IMR-90 (cell line): Measurements from ENCODE around the gene PRCP. TPM values are rescaled to one million over a fixed set of nuclear protein-coding genes. Genes with fewer than 3 reads are reported as not detected.

Source experiments
- ATAC-seq: fragments of 200-7000 bp; cut with Tn5 transposase; 2 replicates; pipeline ENCODE4 v1.9.1; 2020; ENCODE audit warnings: low read depth, mild to moderate bottlenecking, moderate library complexity
- BruUV-seq: library from RNA; stranded (reverse); fragments of 400-500 nt; replicated peaks from 2 replicates; lab custom pipeline; 2021; lab: Mats Ljungman, UMichigan
- CTCF ChIA-PET: fragments of 300-600 bp; formaldehyde crosslinking; extraction: SDS; loops from one replicate; lab custom pipeline; 2021; ENCODE audit warnings: antibody characterized with exemption; lab: Yijun Ruan, JAX
- POLR2A ChIA-PET: fragments of 300-600 bp; sonication (Branson Sonifier 250); formaldehyde crosslinking; loops from one replicate; lab custom pipeline; 2022; ENCODE audit warnings: antibody characterized with exemption; ENCODE audit not compliant: unreplicated experiment; lab: Charles Lee
- DNase-seq: peaks from one replicate; pipeline ENCODE4 v3.0.0; 2013
- H2AFZ ChIP-seq: replicated peaks from 2 replicates; pipeline ENCODE3; 2013; ENCODE audit warnings: low read length, mild to moderate bottlenecking; ENCODE audit not compliant: poor library complexity
- H2AK5ac ChIP-seq: 2 replicates; pipeline ENCODE4 v1.6.1; 2013; ENCODE audit warnings: low read depth, low read length, inconsistent platforms
- H2AK9ac ChIP-seq: replicated peaks from 2 replicates; pipeline ENCODE3; 2013; ENCODE audit warnings: mild to moderate bottlenecking, low read depth, low read length, moderate library complexity; ENCODE audit not compliant: poor library complexity
- H2BK120ac ChIP-seq: 2 replicates; pipeline ENCODE4 v1.6.1; 2013; ENCODE audit warnings: low read depth, low read length, inconsistent platforms
- H2BK15ac ChIP-seq: 3 replicates; pipeline ENCODE4 v1.6.1; 2013; ENCODE audit warnings: low read depth, low read length, inconsistent platforms
- H2BK20ac ChIP-seq: 2 replicates; pipeline ENCODE4 v1.6.1; 2013; ENCODE audit warnings: low read depth, mild to moderate bottlenecking, inconsistent platforms, low read length, moderate library complexity
- H2BK5ac ChIP-seq: 2 replicates; pipeline ENCODE4 v1.6.1; 2013; ENCODE audit warnings: mild to moderate bottlenecking, low read depth, low read length, inconsistent platforms; ENCODE audit not compliant: poor library complexity, severe bottlenecking
- H3K14ac ChIP-seq: replicated peaks from 2 replicates; pipeline ENCODE4 v1.6.1; 2013; ENCODE audit warnings: low read depth, low read length, inconsistent platforms
- H3K18ac ChIP-seq: 2 replicates; pipeline ENCODE4 v1.6.1; 2013; ENCODE audit warnings: low read depth, low read length, control low read depth
- H3K23ac ChIP-seq: 2 replicates; pipeline ENCODE4 v1.6.1; 2013; ENCODE audit warnings: low read depth, low read length, inconsistent platforms
- H3K27ac ChIP-seq: 2 replicates; pipeline ENCODE4 v1.5.1; 2013; ENCODE audit warnings: mild to moderate bottlenecking, control low read depth, low read length; ENCODE audit not compliant: insufficient read depth
- H3K27me3 ChIP-seq: 2 replicates; pipeline ENCODE4 v1.6.1; 2013; ENCODE audit warnings: low read length; ENCODE audit not compliant: control insufficient read depth, insufficient read depth
- H3K36me3 ChIP-seq: 2 replicates; pipeline ENCODE4 v1.6.1; 2013; ENCODE audit warnings: low read length, mixed read lengths; ENCODE audit not compliant: control insufficient read depth, insufficient read depth
- H3K4ac ChIP-seq: 2 replicates; pipeline ENCODE4 v1.6.1; 2013; ENCODE audit warnings: low read depth, low read length, inconsistent platforms
- H3K4me1 ChIP-seq: 2 replicates; pipeline ENCODE4 v1.6.1; 2013; ENCODE audit warnings: low read length, mixed read lengths; ENCODE audit not compliant: control insufficient read depth, insufficient read depth
- H3K4me2 ChIP-seq: 2 replicates; pipeline ENCODE4 v1.6.1; 2013; ENCODE audit warnings: low read depth, mild to moderate bottlenecking, control low read depth, low read length, moderate library complexity
- H3K4me3 ChIP-seq: 2 replicates; pipeline ENCODE4 v1.5.1; 2013; ENCODE audit warnings: low read depth, mild to moderate bottlenecking, control low read depth, low read length, moderate library complexity; ENCODE audit not compliant: insufficient read depth
- H3K56ac ChIP-seq: 2 replicates; pipeline ENCODE4 v1.6.1; 2013; ENCODE audit warnings: low read length, inconsistent platforms; ENCODE audit not compliant: insufficient read depth; ENCODE audit errors: extremely low read depth
- H3K79me1 ChIP-seq, 2 experiments: 2 replicates each; pipeline ENCODE4 v1.6.1; 2013; ENCODE audit warnings: low read length in 2 of 2, inconsistent platforms in 1 of 2, low read depth in 1 of 2
- H3K9ac ChIP-seq: 2 replicates; pipeline ENCODE4 v1.6.1; 2013; ENCODE audit warnings: low read depth, low read length, control low read depth
- H3K9me1 ChIP-seq: 2 replicates; pipeline ENCODE4 v1.6.1; 2013; ENCODE audit warnings: low read length, inconsistent platforms; ENCODE audit not compliant: insufficient read depth
- H3K9me3 ChIP-seq: 2 replicates; pipeline ENCODE4 v1.6.1; 2013; ENCODE audit warnings: low read length; ENCODE audit not compliant: control insufficient read depth, insufficient read depth
- H4K20me1 ChIP-seq: 2 replicates; pipeline ENCODE4 v1.6.1; 2013; ENCODE audit warnings: low read length, inconsistent platforms; ENCODE audit not compliant: insufficient read depth
- H4K5ac ChIP-seq: 2 replicates; pipeline ENCODE4 v1.6.1; 2013; ENCODE audit warnings: mild to moderate bottlenecking, low read depth, low read length, control low read depth
- H4K8ac ChIP-seq, 2 experiments: 2 replicates each; pipeline ENCODE4 v1.6.1; 2013; ENCODE audit warnings: low read depth in 2 of 2, low read length in 2 of 2, control low read depth in 1 of 2, inconsistent platforms in 1 of 2
- H4K91ac ChIP-seq: 2 replicates; pipeline ENCODE4 v1.6.1; 2013; ENCODE audit warnings: low read depth, low read length, inconsistent platforms; ENCODE audit not compliant: insufficient read depth
- BHLHE40 ChIP-seq: fragments of 150-350 bp; IDR thresholded peaks from 2 replicates; pipeline ENCODE4 v1.6.1; 2016; ENCODE audit warnings: mild to moderate bottlenecking, low read depth, low read length
- CHD1 ChIP-seq: IDR thresholded peaks from 2 replicates; pipeline ENCODE4 v1.6.1; 2012; ENCODE audit warnings: low read depth, low read length, improper control_type of control experiment
- FOS ChIP-seq: fragments of 150-350 bp; IDR thresholded peaks from 2 replicates; pipeline ENCODE4 v1.6.1; 2016; ENCODE audit warnings: low read depth, low read length
- MXI1 ChIP-seq: IDR thresholded peaks from 2 replicates; pipeline ENCODE4 v1.6.1; 2012; ENCODE audit warnings: low read depth, mild to moderate bottlenecking, low read length, moderate library complexity, borderline replicate concordance
- NFE2L2 ChIP-seq: fragments of 150-350 bp; IDR thresholded peaks from 2 replicates; pipeline ENCODE4 v1.6.1; 2016; ENCODE audit warnings: low read depth, mild to moderate bottlenecking, low read length
- POLR2A ChIP-seq: IDR thresholded peaks from 2 replicates; pipeline ENCODE4 v1.6.1; 2012; ENCODE audit warnings: mild to moderate bottlenecking, low read depth, low read length
- RAD21 ChIP-seq: IDR thresholded peaks from 2 replicates; pipeline ENCODE4 v1.6.1; 2012; ENCODE audit warnings: low read length, improper control_type of control experiment
- RCOR1 ChIP-seq: IDR thresholded peaks from 2 replicates; pipeline ENCODE4 v1.6.1; 2012; ENCODE audit warnings: mild to moderate bottlenecking, low read length, improper control_type of control experiment; ENCODE audit not compliant: insufficient replicate concordance
- RFX5 ChIP-seq: IDR thresholded peaks from 2 replicates; pipeline ENCODE4 v1.8.0; 2012; ENCODE audit warnings: low read depth, mild to moderate bottlenecking, low read length, moderate library complexity
- WGBS, 2 experiments: methylation state at CpG; one replicate each; pipeline versions ENCODE4 v1.1.5 to v1.1.7; 2013; ENCODE audit warnings: missing lambda C conversion rate in 2 of 2; ENCODE audit not compliant: insufficient read length in 1 of 2; ENCODE audit errors: extremely low coverage in 2 of 2; 5-methylcytosine and 5-hydroxymethylcytosine counted together
- dilution Hi-C: fragments of 300-500 bp; cut with HindIII; formaldehyde crosslinking; loops from one replicate; pipeline ENCODE4 v1.14.3; 2018; ENCODE audit warnings: low sequenced_read_pairs; ENCODE audit not compliant: unreplicated experiment
- in situ Hi-C: fragments of 300-500 bp; cut with MboI; formaldehyde crosslinking; loops from 3 replicates; pipeline ENCODE4 v1.14.3; 2019; ENCODE audit warnings: low sequenced_read_pairs, inconsistent platforms, mixed read lengths
- intact Hi-C: fragments of 100-400 bp; cut with micrococcal nuclease; formaldehyde crosslinking; loops from 2 replicates; pipeline ENCODE4 v1.10.0; 2022
- polyA plus RNA-seq, 3 experiments: library from polyadenylated mRNA; depleted of rRNA; stranded (reverse); fragments of >200 nt; gene quantifications; 2 replicates each; pipeline ENCODE4 v1.2.3, GENCODE V29; 2012; ENCODE audit warnings: low replicate concordance in 1 of 3
- total RNA-seq: library from RNA; depleted of rRNA; stranded (reverse); fragments of >200 nt; gene quantifications from 2 replicates; pipeline ENCODE4 v1.2.3, GENCODE V29; 2012

PRCP gene
- total and polyA plus RNA-seq, 2 of the 4 experiments (the other 2 are of a cell fraction): 31.7 to 64.9 TPM

DNA sequence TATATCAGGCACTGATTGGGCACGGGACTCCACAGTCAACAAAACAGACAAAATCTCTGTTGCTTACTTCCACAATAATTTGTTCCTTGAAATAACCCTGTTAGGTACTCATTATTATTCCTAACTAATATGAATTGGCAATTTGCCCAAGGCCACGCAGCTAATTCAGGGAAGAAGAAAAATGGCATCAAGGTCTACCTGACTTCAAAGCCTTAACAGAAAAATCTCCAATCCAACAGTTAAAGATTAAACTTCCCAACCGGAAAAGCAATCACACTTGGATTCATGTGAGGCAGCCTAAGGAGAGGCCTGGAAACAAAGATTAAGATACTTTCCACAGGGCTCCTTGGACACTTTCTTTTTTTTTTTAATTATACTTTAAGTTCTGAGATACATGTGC, 68.9 kb downstream of the PRCP start:
- Histone ChIP-seq H3K9me3 (no peaks in the 10 kb centered on the region), H2AFZ (no peak overlapping the region), H3K36me3 (peaks cover 2% of the 10 kb centered on the region; the same call in 1 of the 2 replicates), H3K9ac (no peak overlapping the region), H4K91ac (no peak overlapping the region), H2BK5ac (no peak overlapping the region), H4K8ac (no peak overlapping the region), H4K20me1 (no peaks in the 10 kb centered on the region), H3K79me1 (no peaks in the 10 kb centered on the region), H3K18ac (no peak overlapping the region), H2BK15ac (no peak overlapping the region), H3K9me1 (no peaks in the 10 kb centered on the region), H3K56ac (no peak overlapping the region), H3K4ac (no peak overlapping the region), H2BK20ac (no peak overlapping the region), H3K27ac (no peak overlapping the region), H3K23ac (no peak overlapping the region), H3K4me3 (no peak overlapping the region), H3K4me1 (no peaks in the 10 kb centered on the region), H3K14ac (no peak overlapping the region), H2BK120ac (no peak overlapping the region), H2AK9ac (no peak overlapping the region), H2AK5ac (no peak overlapping the region), H3K27me3 (no peaks in the 10 kb centered on the region), H4K5ac (no peak overlapping the region), H3K4me2 (no peak overlapping the region)
- CTCF ChIA-PET: interaction anchor here (0.9 kb wide), 1 partner anchor 13 kb away, joined by 6 read pairs; no protein-coding TSS in a partner anchor
- dilution Hi-C loops: no loop called here
- DNase-seq (no peak), ATAC-seq (no peak)
- POLR2A ChIA-PET: interaction anchor here (0.7 kb wide), 1 partner anchor 29 kb away, joined by 11 read pairs; no protein-coding TSS in a partner anchor
- in situ Hi-C loops: no loop called here
- no peak for TF ChIP-seq RFX5
- TF ChIP-seq NFE2L2: no peak
- no peak for TF ChIP-seq FOS
- no peak for TF ChIP-seq RCOR1
- no peak for TF ChIP-seq RAD21
- TF ChIP-seq BHLHE40: no peak
- TF ChIP-seq CHD1: no peak
- no peak for TF ChIP-seq MXI1
- TF ChIP-seq POLR2A: no peak
- intact Hi-C loops: no loop called here
- no CpG with 5 or more reads among the region's 3 CpGs for WGBS, 2 experiments
- no TSS peak for BruUV-seq
